GM19397 (cell line): ENCODE results near the gene TNNT1.

ENCODE experiments used
- ATAC-seq: cut with Tn5 transposase; IDR thresholded peaks from one replicate; pipeline ENCODE4 v1.9.1; 2021; ENCODE audit warnings: mild to moderate bottlenecking, moderate library complexity; ENCODE audit not compliant: unreplicated experiment

TNNT1 gene

GRCh38 chr19:55092423-55093318 lies 56.3 kb downstream of the TNNT1 start:
- no peak for ATAC-seq

- ATAC-seq = no peak
These were observed 57.1 kb downstream of the TNNT1 start for GRCh38 chr19:55091955-55092354.

- no peak for ATAC-seq
These were observed 57.7 kb downstream of the TNNT1 start for GRCh38 chr19:55091126-55091910.

- no peak for ATAC-seq
These were observed 58.4 kb downstream of the TNNT1 start for GRCh38 chr19:55090564-55090963.

- no peak for ATAC-seq
These were observed 59.6 kb downstream of the TNNT1 start for GRCh38 chr19:55089342-55089944.

GRCh38 chr19:55088543-55089341 lies 60.3 kb downstream of the TNNT1 start:
- ATAC-seq = no peak

- ATAC-seq = no peak
These were observed 61.0 kb downstream of the TNNT1 start for GRCh38 chr19:55088021-55088451.

GRCh38 chr19:55087542-55087901 lies 61.5 kb downstream of the TNNT1 start:
- no peak for ATAC-seq

- no peak for ATAC-seq
These were observed 62.1 kb downstream of the TNNT1 start for GRCh38 chr19:55086730-55087541.

- no peak for ATAC-seq
These were observed 62.9 kb downstream of the TNNT1 start for GRCh38 chr19:55085923-55086715.

GRCh38 chr19:55084416-55084815 lies 64.6 kb downstream of the TNNT1 start:
- no peak for ATAC-seq

- no peak for ATAC-seq
These were observed 65.8 kb downstream of the TNNT1 start for GRCh38 chr19:55083004-55083850.
